Jurkat, Clone E6-1 (cell line): Measurements from ENCODE around the gene SDK2.

Experiments
- DNase-seq: peaks from one replicate; pipeline ENCODE4 v3.0.0-alpha.2; 2011; ENCODE audit warnings: low read depth, low spot score
- H3K4me3 ChIP-seq: 2 replicates; pipeline ENCODE4 v1.5.1; 2011; ENCODE audit warnings: mild to moderate bottlenecking, low read length, control low read depth, moderate library complexity

SDK2 gene

DNA sequence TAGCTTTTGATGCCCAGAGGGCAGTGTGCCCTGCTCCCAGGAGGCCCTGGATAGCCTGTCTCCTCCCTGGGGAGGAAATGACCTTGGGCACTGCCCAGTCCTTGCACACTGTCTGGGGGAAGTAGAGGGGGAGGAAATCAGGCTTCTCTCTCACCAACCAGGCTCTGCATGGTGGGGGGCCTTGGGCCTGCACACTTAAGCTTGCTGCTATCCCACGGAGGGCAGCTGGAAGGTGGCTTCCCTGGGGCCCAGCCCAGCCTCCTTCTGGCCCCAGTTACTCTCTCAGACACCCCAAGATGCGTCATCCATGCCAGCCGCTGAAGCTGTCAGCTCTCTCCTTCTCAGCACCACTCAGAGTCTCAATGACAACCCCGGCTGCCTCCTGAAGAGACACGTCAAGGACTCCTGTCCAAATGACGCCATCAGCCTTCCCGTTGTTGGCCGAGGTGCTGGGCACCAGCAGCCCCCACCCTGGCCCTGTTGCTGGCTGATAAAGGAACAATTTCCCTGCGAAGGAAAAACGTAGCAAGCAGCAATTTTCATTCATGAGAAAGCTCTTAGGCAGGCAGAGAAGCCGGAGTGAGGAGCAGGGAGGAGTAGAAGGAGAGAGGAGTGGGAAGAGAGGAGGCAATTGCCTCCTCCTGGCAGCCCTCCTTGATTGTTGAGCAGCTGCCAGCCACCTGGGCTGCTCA is 95.5 kb downstream of the SDK2 start:
- DNase-seq, result no peak
- H3K4me3 ChIP-seq, result no peak overlapping the region

DNA sequence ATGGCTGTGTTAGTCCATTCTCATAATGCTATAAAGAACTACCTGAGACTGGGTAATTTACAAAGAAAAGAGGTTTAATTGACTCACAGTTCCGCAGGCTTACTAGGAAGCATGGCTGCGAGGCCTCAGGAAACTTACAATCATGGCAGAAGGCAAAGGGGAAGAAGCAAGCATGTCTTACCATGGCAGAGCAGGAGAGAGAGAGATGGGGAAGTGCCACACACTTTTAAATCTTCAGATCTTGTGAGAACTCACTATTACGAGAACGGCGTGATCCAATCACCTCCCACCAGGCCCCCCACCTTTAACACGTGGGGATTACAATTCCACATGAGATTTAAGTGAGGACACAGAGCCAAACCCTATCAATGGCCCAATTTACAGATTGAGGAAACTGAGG is 96.5 kb downstream of the SDK2 start:
- no peak overlapping the region for H3K4me3 ChIP-seq
- no peak for DNase-seq

- no peak overlapping the region for H3K4me3 ChIP-seq
- peak; percentile 48 for DNase-seq
These were observed 97.3 kb downstream of the SDK2 start for GRCh38 chr17:73546770-73547536.

DNA sequence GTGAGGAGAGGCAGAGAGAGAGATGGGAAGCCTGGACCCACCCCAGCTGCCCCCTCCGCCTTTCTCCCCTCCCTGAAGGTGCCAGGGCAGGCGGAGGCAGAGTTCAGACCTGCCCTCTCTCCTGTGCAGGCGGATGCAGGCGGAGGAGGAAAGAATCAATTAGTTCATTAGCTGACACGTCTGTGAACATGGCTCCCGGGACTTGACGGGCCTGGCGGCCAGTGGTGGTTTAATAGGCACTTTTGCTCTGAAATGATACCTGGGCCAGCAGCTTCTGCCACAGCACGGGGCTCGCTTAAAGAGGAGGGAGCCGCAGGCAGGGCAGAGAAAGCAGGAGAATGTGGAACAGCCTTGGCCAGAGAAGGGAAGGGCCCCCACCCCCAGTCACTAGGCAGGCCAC is 98.1 kb downstream of the SDK2 start:
- no peak overlapping the region for H3K4me3 ChIP-seq
- DNase-seq, result no peak

GRCh38 chr17:73545109-73546032 is 98.9 kb downstream of the SDK2 start:
- no peak overlapping the region for H3K4me3 ChIP-seq
- no peak for DNase-seq

GRCh38 chr17:73544333-73544732 is 99.9 kb downstream of the SDK2 start:
- no peak overlapping the region for H3K4me3 ChIP-seq
- DNase-seq, result no peak

DNA sequence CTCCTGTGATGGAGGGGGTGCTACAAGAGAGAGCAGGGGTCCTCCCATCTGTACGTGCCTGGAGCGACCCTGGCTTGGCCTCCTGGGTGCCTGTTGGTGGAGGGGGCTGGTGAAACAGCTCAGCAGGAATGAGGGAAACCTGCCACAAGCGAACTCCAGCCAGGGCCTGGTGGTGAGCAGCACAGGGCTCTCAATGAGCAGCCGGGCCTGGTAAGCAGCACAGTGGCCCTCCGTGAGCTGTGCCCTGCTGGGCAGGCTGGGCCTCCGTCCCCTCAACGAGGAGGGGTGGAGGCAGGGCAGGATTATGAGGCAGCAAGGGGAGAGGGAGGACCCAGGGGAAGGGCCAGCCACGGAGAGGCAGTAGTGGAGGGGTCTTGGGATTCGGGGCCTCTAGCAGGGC is 101.9 kb downstream of the SDK2 start:
- no peak for DNase-seq
- H3K4me3 ChIP-seq, result no peak overlapping the region

- no peak overlapping the region for H3K4me3 ChIP-seq
- no peak for DNase-seq
These were observed 102.7 kb downstream of the SDK2 start for GRCh38 chr17:73541561-73541981.

GRCh38 chr17:73541111-73541510 is 103.1 kb downstream of the SDK2 start:
- no peak overlapping the region for H3K4me3 ChIP-seq
- DNase-seq, result no peak

DNA sequence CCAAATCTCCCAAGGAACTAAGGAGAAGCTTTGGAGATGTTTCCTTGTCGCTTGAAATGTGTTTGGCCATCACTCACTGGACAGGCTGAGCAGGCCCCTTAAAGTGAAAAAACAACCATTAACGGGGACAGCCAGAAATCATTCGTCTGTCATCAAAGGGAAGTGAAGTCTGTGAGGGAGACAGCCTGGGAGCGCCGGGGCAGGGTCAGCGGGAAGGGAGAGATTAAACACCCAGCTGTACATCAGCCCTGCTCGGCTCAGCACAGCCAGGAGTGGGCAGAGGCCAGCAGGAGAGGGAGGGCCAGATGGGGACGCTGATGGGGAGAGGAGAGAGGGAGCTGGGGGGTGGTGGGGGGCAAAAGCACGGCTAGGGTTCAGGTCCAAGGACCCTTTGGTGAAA is 105.1 kb downstream of the SDK2 start:
- no peak for DNase-seq
- no peak overlapping the region for H3K4me3 ChIP-seq

- no peak overlapping the region for H3K4me3 ChIP-seq
- DNase-seq, result no peak
These were observed 105.8 kb downstream of the SDK2 start for GRCh38 chr17:73538445-73538844.

DNA sequence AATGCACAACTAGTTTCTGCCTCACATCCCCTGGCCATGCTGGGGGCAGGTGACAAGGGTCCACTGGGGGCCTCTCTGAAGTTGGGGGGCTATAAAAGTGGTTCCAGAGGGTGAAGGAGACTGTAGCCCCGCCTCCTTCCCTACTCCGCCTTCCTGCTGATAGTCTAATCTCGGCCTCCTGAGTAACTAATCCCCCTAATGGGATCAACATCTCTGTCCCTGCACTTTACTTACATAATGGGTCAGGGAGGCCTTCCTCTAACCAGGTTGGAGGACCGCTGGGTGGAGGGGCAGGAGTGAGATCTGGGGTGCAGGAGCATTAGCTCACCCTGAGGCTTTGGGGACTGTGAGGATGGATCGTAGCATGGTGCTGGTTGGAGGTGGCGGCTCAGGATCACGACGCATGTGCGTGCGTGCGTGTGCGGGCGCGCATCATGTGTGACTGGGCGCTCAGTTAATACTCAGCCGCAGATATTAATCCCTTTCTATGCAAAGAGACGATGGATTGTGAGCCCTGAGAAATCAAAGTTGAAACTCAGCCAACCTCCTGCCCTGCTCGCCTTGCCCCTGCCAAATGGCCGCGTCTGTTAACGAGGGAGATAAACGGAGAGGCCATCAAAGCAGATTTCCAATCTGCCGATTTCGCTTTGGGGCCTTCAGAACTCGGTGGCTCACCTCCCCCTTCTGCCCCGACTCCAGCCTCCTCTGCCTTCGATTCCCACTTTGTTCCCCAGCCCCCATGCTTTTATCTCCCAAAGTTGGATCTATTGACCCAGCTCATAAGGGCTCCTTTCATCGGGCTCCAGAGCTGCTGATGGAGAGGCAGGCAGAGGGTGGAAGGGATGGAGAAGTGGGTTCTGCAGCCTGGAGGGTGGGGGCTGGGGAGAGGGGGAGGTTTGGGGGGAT is 107.3 kb downstream of the SDK2 start:
- DNase-seq, result no peak
- H3K4me3 ChIP-seq, result no peak overlapping the region

DNA sequence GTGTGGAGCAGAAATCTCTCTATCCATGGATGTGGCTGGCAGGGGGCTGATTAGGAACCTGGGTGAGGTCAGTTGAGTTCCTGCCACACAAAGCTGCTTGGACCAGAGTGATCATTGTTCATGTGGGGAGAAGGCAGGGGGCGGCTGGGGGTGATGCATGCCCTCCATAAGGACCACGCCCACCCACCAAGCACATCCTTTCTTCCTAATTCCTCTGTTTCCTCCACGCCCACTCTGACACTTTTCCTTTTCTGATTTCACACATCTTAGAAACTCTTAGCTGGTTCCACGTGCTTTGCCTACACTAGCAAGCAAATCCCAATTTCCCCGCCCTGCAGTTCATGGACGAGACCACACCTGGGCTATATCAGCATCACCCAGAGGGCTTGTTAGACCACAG is 108.5 kb downstream of the SDK2 start:
- DNase-seq, result no peak
- H3K4me3 ChIP-seq, result no peak overlapping the region

DNA sequence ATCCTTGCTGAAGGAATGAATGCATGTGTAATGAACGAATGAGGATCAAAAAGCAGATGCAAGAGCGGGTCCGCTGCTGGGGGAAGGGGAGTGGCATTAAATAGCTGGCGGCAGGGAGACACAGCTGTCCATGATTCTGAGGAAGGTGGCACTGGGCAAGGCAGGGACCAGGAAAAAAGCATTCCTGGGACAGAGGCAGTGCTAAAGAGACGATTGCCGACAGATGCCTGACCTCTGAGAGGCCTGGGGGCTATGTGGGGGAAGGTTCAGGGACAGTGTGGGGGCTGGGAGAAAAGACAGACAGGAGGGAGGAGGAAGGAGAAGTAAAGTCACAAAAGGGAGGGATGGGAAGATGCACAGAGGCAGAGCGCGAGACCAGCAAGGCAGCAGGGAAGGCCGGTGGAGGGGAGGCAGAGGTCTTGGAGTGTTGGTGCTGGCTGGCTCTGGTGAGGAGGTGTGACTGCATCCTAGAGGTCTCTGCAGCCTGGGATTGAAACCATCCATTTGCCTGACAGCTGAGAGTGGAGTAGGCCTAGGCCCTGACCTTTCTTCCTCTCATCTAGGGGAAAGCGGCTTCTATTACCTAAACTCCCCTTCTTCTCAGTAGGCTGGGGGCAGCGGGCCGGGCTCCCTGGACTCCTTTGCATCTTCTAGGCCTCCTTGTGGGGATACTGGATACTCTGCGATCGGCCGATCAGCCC is 109.9 kb downstream of the SDK2 start:
- H3K4me3 ChIP-seq, result no peak overlapping the region
- no peak for DNase-seq

GRCh38 chr17:73533781-73534180 is 110.5 kb downstream of the SDK2 start:
- DNase-seq, result no peak
- no peak overlapping the region for H3K4me3 ChIP-seq

DNA sequence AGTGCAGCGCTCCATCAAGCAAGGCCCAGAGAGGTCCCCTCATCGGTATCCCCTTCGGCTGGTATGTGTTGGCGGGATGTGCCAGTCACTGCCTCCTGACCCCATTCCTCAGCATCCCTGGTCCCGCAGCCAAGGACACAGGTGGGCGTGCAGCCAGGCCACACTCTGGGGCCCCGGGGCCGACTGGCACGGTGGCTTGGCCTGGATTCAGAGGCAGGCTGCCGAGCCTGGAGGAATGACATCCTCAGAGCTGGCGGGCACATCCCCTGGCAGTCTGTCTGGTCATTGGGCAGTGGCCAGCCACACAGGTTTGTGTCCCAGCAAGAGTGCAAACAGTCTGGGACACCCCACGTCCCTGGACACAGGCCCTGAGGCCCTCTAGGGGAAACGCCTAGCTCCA is 111.1 kb downstream of the SDK2 start:
- no peak for DNase-seq
- no peak overlapping the region for H3K4me3 ChIP-seq

DNA sequence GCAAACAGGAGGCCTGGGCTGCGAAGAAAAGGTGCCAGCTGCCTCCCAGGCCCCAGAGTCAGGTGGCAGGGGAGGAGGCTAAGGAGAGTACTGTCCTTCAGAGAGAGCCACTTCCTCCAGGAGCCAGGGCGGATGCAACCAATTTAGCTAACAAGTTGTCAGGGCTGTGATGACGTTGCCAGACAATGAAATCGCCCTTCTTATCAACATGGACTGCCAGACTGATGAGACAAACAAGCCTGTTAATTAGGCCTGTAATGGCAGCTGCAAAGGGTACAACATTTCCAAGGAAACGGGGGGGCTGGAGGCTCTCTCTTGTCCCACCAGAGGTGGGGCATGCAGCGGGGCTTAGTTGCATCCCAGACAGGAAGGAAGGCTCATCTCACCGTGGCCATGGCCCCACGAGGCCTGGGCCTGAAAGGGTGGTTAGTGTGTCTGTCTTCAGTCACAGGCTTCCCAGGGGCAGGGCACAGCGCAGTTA is 111.8 kb downstream of the SDK2 start:
- no peak overlapping the region for H3K4me3 ChIP-seq
- no peak for DNase-seq

DNA sequence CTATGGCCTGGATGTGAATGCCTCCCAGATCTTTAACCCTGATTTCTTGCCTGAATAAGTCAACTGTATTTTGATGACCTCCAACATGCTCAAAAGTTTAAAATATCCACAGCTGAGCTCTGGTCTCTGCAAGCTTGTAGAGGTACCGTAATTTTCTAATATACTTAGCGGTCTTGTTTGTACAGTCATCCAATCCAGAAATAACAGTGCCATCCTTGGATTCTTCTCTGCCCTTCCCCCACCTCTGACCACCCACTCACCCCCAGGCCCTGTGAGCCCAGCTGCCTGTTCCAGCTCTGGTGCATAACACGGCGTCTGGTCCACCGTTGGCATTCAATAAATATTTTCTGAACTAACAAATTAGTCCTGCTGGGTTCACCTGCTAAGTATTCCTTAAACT is 113.1 kb downstream of the SDK2 start:
- H3K4me3 ChIP-seq, result no peak overlapping the region
- no peak for DNase-seq
